DOHH2 (cell line): ENCODE results near the gene SSNA1.

Experiments used
- EZH2phosphoT487 ChIP-seq: fragments of 200-600 bp; sonication (generic); IDR thresholded peaks from 2 replicates; pipeline ENCODE4 v1.6.1; 2017; ENCODE audit warnings: borderline replicate concordance, mild to moderate bottlenecking, antibody characterized with exemption, low read length, moderate library complexity, mixed read lengths
- TF ChIP-seq, protein P1 (sequence below): fragments of 200-600 bp; sonication (generic); IDR thresholded peaks from one replicate; pipeline ENCODE4 v1.5.1; 2014; ENCODE audit warnings: antibody characterized with exemption, mild to moderate bottlenecking, low read depth, low read length; ENCODE audit not compliant: poor library complexity, severe bottlenecking

DNA sequence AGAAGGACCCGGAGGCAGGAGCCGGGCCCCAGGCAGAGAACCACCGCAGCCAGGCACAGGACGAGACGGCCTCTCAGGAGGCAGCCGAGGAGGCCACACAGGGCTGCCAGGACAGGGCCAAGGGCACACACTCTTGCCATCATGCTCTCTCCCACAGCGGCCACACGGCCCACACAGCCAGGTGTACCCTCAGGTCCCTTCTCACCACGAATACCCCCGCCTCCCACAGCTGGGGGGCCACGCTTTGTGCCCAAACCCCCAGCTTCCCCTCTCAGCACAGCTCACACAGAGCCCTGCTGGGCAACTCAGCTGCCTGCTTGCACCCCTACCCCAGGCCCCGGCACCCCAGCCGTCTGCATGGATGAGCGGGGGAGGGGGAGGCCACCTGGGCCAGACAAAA is 5.3 kb downstream of the SSNA1 start:
- TF ChIP-seq, protein P1, sequence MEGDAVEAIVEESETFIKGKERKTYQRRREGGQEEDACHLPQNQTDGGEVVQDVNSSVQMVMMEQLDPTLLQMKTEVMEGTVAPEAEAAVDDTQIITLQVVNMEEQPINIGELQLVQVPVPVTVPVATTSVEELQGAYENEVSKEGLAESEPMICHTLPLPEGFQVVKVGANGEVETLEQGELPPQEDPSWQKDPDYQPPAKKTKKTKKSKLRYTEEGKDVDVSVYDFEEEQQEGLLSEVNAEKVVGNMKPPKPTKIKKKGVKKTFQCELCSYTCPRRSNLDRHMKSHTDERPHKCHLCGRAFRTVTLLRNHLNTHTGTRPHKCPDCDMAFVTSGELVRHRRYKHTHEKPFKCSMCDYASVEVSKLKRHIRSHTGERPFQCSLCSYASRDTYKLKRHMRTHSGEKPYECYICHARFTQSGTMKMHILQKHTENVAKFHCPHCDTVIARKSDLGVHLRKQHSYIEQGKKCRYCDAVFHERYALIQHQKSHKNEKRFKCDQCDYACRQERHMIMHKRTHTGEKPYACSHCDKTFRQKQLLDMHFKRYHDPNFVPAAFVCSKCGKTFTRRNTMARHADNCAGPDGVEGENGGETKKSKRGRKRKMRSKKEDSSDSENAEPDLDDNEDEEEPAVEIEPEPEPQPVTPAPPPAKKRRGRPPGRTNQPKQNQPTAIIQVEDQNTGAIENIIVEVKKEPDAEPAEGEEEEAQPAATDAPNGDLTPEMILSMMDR, result no peak
- no peak for TF ChIP-seq EZH2phosphoT487
